ENCODE measurements around the gene SPON1. TPM values are rescaled to one million over a fixed set of nuclear protein-coding genes. Genes with fewer than 3 reads are reported as not detected.
"Not testable (repeated sequence)": the region's sequence is repeated elsewhere in the genome, so short reads cannot be mapped to it uniquely, and the experiment has no call there.

Gene SPON1
- total RNA-seq, 1 donor from 2014 or later: under 0.01 TPM

- DNase-seq (ENCODE audit: low read depth in 2 of 2): no peak
Observed at GRCh38 chr11:14119357-14119756, 156.8 kb downstream of the SPON1 start.

- no peak for DNase-seq (ENCODE audit: low read depth in 2 of 2)
Observed at GRCh38 chr11:14124350-14124749, 161.8 kb downstream of the SPON1 start.

GRCh38 chr11:14124886-14125285 lies 162.4 kb downstream of the SPON1 start:
- DNase-seq (ENCODE audit: low read depth in 2 of 2): no peak

- DNase-seq (ENCODE audit: low read depth in 2 of 2): no peak
Observed at GRCh38 chr11:14125529-14125928, 163.0 kb downstream of the SPON1 start.

GRCh38 chr11:14127679-14128078 lies 165.2 kb downstream of the SPON1 start:
- DNase-seq (ENCODE audit: low read depth in 2 of 2): no peak

- no peak for DNase-seq (ENCODE audit: low read depth in 2 of 2)
Observed at GRCh38 chr11:14132312-14132711, 169.8 kb downstream of the SPON1 start.

- DNase-seq (ENCODE audit: low read depth in 2 of 2): no peak
Observed at GRCh38 chr11:14133381-14133780, 170.9 kb downstream of the SPON1 start.

- DNase-seq (ENCODE audit: low read depth in 2 of 2): no peak
Observed at GRCh38 chr11:14136561-14136960, 174.0 kb downstream of the SPON1 start.

GRCh38 chr11:14137284-14137683 lies 174.8 kb downstream of the SPON1 start:
- no peak for DNase-seq (ENCODE audit: low read depth in 2 of 2)

- DNase-seq (ENCODE audit: low read depth in 2 of 2): no peak
Observed at GRCh38 chr11:14140991-14141390, 178.5 kb downstream of the SPON1 start.

- DNase-seq (ENCODE audit: low read depth in 2 of 2): no peak
Observed at GRCh38 chr11:14141676-14142075, 179.2 kb downstream of the SPON1 start.

GRCh38 chr11:14144934-14145333 lies 182.4 kb downstream of the SPON1 start:
- DNase-seq (ENCODE audit: low read depth in 2 of 2): no peak

- DNase-seq (ENCODE audit: low read depth in 2 of 2): peak; percentile 52 to 60
Observed at GRCh38 chr11:14148653-14149273, 186.2 kb downstream of the SPON1 start.

- no peak for DNase-seq (ENCODE audit: low read depth in 2 of 2)
Observed at GRCh38 chr11:14149683-14150082, 187.2 kb downstream of the SPON1 start.

- no peak for DNase-seq (ENCODE audit: low read depth in 2 of 2)
Observed at GRCh38 chr11:14150878-14151277, 188.4 kb downstream of the SPON1 start.

GRCh38 chr11:14154103-14154502 lies 191.6 kb downstream of the SPON1 start:
- not testable (repeated sequence) for DNase-seq (ENCODE audit: low read depth in 2 of 2)

GRCh38 chr11:14158393-14158792 lies 195.9 kb downstream of the SPON1 start:
- DNase-seq (ENCODE audit: low read depth in 2 of 2): no peak

- DNase-seq (ENCODE audit: low read depth in 2 of 2): no peak
Observed at GRCh38 chr11:14163576-14163975, 201.1 kb downstream of the SPON1 start.

- not testable (repeated sequence) for DNase-seq (ENCODE audit: low read depth in 2 of 2)
Observed at GRCh38 chr11:14173679-14174078, 211.2 kb downstream of the SPON1 start.

GRCh38 chr11:14179116-14179820 lies 216.7 kb downstream of the SPON1 start:
- DNase-seq (ENCODE audit: low read depth in 2 of 2): no peak

GRCh38 chr11:14181121-14181520 lies 218.6 kb downstream of the SPON1 start:
- no peak for DNase-seq (ENCODE audit: low read depth in 2 of 2)

GRCh38 chr11:14182833-14183364 lies 220.4 kb downstream of the SPON1 start:
- DNase-seq (ENCODE audit: low read depth in 2 of 2): no peak

All from dermis microvascular lymphatic vessel endothelial cell (primary cell).